GM12874 (cell line): ENCODE data around the gene ARID5B.

Experiments used
- CTCF ChIP-seq: IDR thresholded peaks from 2 replicates; pipeline ENCODE4 v1.5.1; 2011; ENCODE audit warnings: low read depth, mild to moderate bottlenecking, control low read depth, low read length, moderate library complexity; ENCODE audit not compliant: insufficient read depth

ARID5B gene

GRCh38 chr10:62050346-62050892, 148.9 kb downstream of the ARID5B start:
- TF ChIP-seq CTCF = no peak

GRCh38 chr10:62050893-62051433, 149.5 kb downstream of the ARID5B start:
- TF ChIP-seq CTCF = no peak

- no peak for TF ChIP-seq CTCF
Measured at GRCh38 chr10:62052276-62052675, 150.8 kb downstream of the ARID5B start.

GRCh38 chr10:62053860-62054259, 152.4 kb downstream of the ARID5B start:
- no peak for TF ChIP-seq CTCF

- no peak for TF ChIP-seq CTCF
Measured at GRCh38 chr10:62054408-62054807, 152.9 kb downstream of the ARID5B start.

- TF ChIP-seq CTCF = no peak
Measured at GRCh38 chr10:62054830-62055229, 153.3 kb downstream of the ARID5B start.

- no peak for TF ChIP-seq CTCF
Measured at GRCh38 chr10:62056219-62056618, 154.7 kb downstream of the ARID5B start.
